Measurements from ENCODE around the gene WDR74. TPM values are rescaled to one million over a fixed set of nuclear protein-coding genes. Genes with fewer than 3 reads are reported as not detected.

WDR74 gene
- total and polyA plus RNA-seq, 2 donors (not counting 1 experiment from before 2014, with no cell fraction given): 122 to 131 TPM

- Histone ChIP-seq H4K20me1 (ENCODE audit: control insufficient read depth, insufficient read depth, low read length, poor library complexity, severe bottlenecking) (peaks cover 26% of the 10 kb centered on the region), H2AFZ (ENCODE audit: insufficient read depth, low read depth, low read length, poor library complexity, severe bottlenecking) (no peak overlapping the region), H3K4me3 (ENCODE audit: control extremely low read depth in 1 of 5, extremely low read depth in 1 of 5, insufficient read depth in 1 of 5, low read depth in 2 of 5, low read length in 4 of 5) (peak overlapping the region; percentile 68 to 100 (median 99)), H3K4me2 (replicated peaks; ENCODE audit: low read depth, low read length, poor library complexity, severe bottlenecking) (peak overlapping the region; percentile 95), H3K36me3 (replicated peaks in 1 of 2; ENCODE audit: control extremely low read depth in 1 of 2, control insufficient read depth in 1 of 2, extremely low read depth in 1 of 2, insufficient read depth in 2 of 2, low read length in 1 of 2) (peaks cover 17 to 39% of the 10 kb centered on the region in 2 experiments), H3K27ac (ENCODE audit: low read length in 2 of 2) (peak overlapping the region; percentile 44 to 84), H3K27me3 (replicated peaks in 1 of 4; ENCODE audit: control extremely low read depth in 1 of 4, control insufficient read depth in 3 of 4, insufficient read depth in 4 of 4, low read length in 3 of 4) (no peaks in the 10 kb centered on the region), H3K9ac (ENCODE audit: low read length) (peak overlapping the region; percentile 97), H3K79me2 (ENCODE audit: control insufficient read depth, insufficient read depth, low read length) (peaks cover 50% of the 10 kb centered on the region), H3K9me3 (ENCODE audit: control extremely low read depth in 1 of 3, control insufficient read depth in 2 of 3, insufficient read depth in 1 of 3, low read length in 2 of 3) (no peaks in the 10 kb centered on the region), H3K4me1 (ENCODE audit: control insufficient read depth in 2 of 2, insufficient read depth in 2 of 2, low read length in 2 of 2) (peaks cover 39 to 58% of the 10 kb centered on the region in 2 donors)
- intact Hi-C loops (cut with micrococcal nuclease): no loop called here
- H3K27ac Mint-ChIP-seq: peak overlapping the region; percentile 98
- ATAC-seq (ENCODE audit: low read depth) (no peak), DNase-seq (peak; percentile 14)
- peaks cover 61% of the 10 kb centered on the region for H3K4me1 Mint-ChIP-seq
- peak overlapping the region; percentile 99 for H3K4me3 Mint-ChIP-seq
- CTCF ChIA-PET: interaction anchor here (0.9 to 2.2 kb wide), 8 partner anchors 10 to 429 kb away, joined by 3 to 11 read pairs (median 6); no protein-coding TSS in a partner anchor
- no peaks in the 10 kb centered on the region for H3K9me3 Mint-ChIP-seq (ENCODE audit: insufficient read depth)
- POLR2A ChIA-PET: interaction anchor here (0.6 to 5.2 kb wide), 10 partner anchors 9 to 263 kb away, joined by 3 to 159 read pairs (median 8); partner anchors contain the start of genes HNRNPUL2, TMEM179B, TUT1 and WDR74
- no peaks in the 10 kb centered on the region for H3K27me3 Mint-ChIP-seq
- WGBS (ENCODE audit: insufficient coverage): 12% methylated on average over 5 of the region's 8 CpGs
- TF ChIP-seq EZH2 (IDR thresholded peaks at IDR 0.05; ENCODE audit: borderline replicate concordance, insufficient read depth, low read depth, low read length, poor library complexity, severe bottlenecking) (no peak), CTCF (IDR thresholded peaks at IDR 0.05) (no peak)
These were observed 14.8 kb upstream of the WDR74 start for GRCh38 chr11:62854013-62854824.
